SU-DHL-6 (cell line): ENCODE data around the gene PLXNC1.

Experiments
- H2AFZ ChIP-seq: fragments of 200-600 bp; sonication (generic); 2 replicates; pipeline ENCODE4 v1.6.1; 2014; ENCODE audit warnings: low read depth, mild to moderate bottlenecking, moderate library complexity, mixed read lengths, antibody characterized with exemption, low read length; ENCODE audit not compliant: severe bottlenecking
- H3F3A ChIP-seq: fragments of 200-600 bp; shearing (Covaris generic); 2 replicates; pipeline ENCODE4 v1.6.0; 2016; ENCODE audit warnings: antibody characterized with exemption, mild to moderate bottlenecking; ENCODE audit not compliant: insufficient read depth
- H3K27ac ChIP-seq: fragments of 200-600 bp; sonication (generic); 2 replicates; pipeline ENCODE4 v1.5.1; 2016; ENCODE audit warnings: low read depth, mild to moderate bottlenecking, low read length, moderate library complexity, mixed read lengths
- H3K27me3 ChIP-seq: fragments of 200-600 bp; sonication (generic), shearing (Covaris generic); 2 replicates; pipeline ENCODE4 v1.6.0; 2014; ENCODE audit warnings: mild to moderate bottlenecking, low read length
- H3K36me3 ChIP-seq: fragments of 200-600 bp; sonication (generic); 2 replicates; pipeline ENCODE4 v1.6.1; 2014; ENCODE audit warnings: mild to moderate bottlenecking, low read length, mixed read lengths
- H3K4me2 ChIP-seq: fragments of 300-600, 200-600 bp; shearing (Covaris generic), sonication (generic); 2 replicates; pipeline ENCODE4 v1.6.0; 2014; ENCODE audit warnings: low read length, low read depth, mild to moderate bottlenecking; ENCODE audit not compliant: poor library complexity, severe bottlenecking
- H3K4me3 ChIP-seq: fragments of 200-600 bp; sonication (generic); 2 replicates; pipeline ENCODE4 v1.5.1; 2014; ENCODE audit warnings: antibody characterized with exemption, low read length, mild to moderate bottlenecking, mixed read lengths; ENCODE audit not compliant: insufficient read depth, poor library complexity, severe bottlenecking
- H3K79me2 ChIP-seq: fragments of 200-600 bp; sonication (generic); 2 replicates; pipeline ENCODE4 v1.6.1; 2014; ENCODE audit warnings: mild to moderate bottlenecking, low read length, moderate library complexity; ENCODE audit not compliant: insufficient read depth
- H3K9ac ChIP-seq: fragments of 200-600 bp; sonication (generic); 2 replicates; pipeline ENCODE4 v1.7.0; 2014; ENCODE audit warnings: mild to moderate bottlenecking, low read length
- H3K9me2 ChIP-seq: fragments of 200-600 bp; sonication (generic); replicated peaks from 2 replicates; pipeline ENCODE4 v1.6.1; 2014; ENCODE audit warnings: low read length; ENCODE audit not compliant: insufficient read depth
- H3K9me3 ChIP-seq: fragments of 200-600 bp; sonication (generic); 2 replicates; pipeline ENCODE4 v1.6.1; 2014; ENCODE audit warnings: low read length, mixed read lengths; ENCODE audit not compliant: insufficient read depth
- H4K20me1 ChIP-seq: fragments of 200-600 bp; sonication (generic); 2 replicates; pipeline ENCODE4 v1.6.1; 2014; ENCODE audit warnings: low read depth, mild to moderate bottlenecking, antibody characterized with exemption, low read length, moderate library complexity, mixed read lengths
- CTCF ChIP-seq: fragments of 200-600 bp; sonication (generic); IDR thresholded peaks from one replicate; pipeline ENCODE4 v1.5.1; 2017; ENCODE audit warnings: antibody characterized with exemption, mild to moderate bottlenecking, low read length, moderate library complexity; ENCODE audit not compliant: insufficient read depth, poor library complexity, severe bottlenecking
- EZH2phosphoT487 ChIP-seq: fragments of 200-600 bp; sonication (generic), shearing (Covaris generic); conservative IDR thresholded peaks from 2 replicates; pipeline ENCODE4 v1.6.1; 2018; ENCODE audit warnings: mild to moderate bottlenecking, antibody characterized with exemption, low read length, moderate library complexity, mixed read lengths

The PLXNC1 gene

GRCh38 chr12:94255428-94255827, 107.1 kb downstream of the PLXNC1 start:
- Histone ChIP-seq H3K9me3 (no peaks in the 10 kb centered on the region), H3K27ac (no peak overlapping the region), H2AFZ (no peak overlapping the region), H3K9me2 (no peaks in the 10 kb centered on the region), H3K9ac (no peak overlapping the region), H3K79me2 (no peaks in the 10 kb centered on the region), H3K4me2 (no peak overlapping the region), H3K27me3 (no peaks in the 10 kb centered on the region), H3K4me3 (no peak overlapping the region), H3F3A (peaks cover 17% of the 10 kb centered on the region), H3K36me3 (no peaks in the 10 kb centered on the region), H4K20me1 (no peaks in the 10 kb centered on the region)
- no peak for TF ChIP-seq EZH2phosphoT487
- TF ChIP-seq CTCF, result no peak

GRCh38 chr12:94258593-94258992, 110.2 kb downstream of the PLXNC1 start:
- Histone ChIP-seq H3K27ac (peak overlapping the region; percentile 64), H3K27me3 (no peaks in the 10 kb centered on the region), H3K9ac (no peak overlapping the region), H3F3A (peaks cover 17% of the 10 kb centered on the region), H3K4me2 (peak overlapping the region; percentile 71), H3K9me2 (no peaks in the 10 kb centered on the region), H3K36me3 (no peaks in the 10 kb centered on the region), H4K20me1 (no peaks in the 10 kb centered on the region), H3K4me3 (no peak overlapping the region), H3K79me2 (no peaks in the 10 kb centered on the region), H2AFZ (peak overlapping the region; percentile 90), H3K9me3 (no peaks in the 10 kb centered on the region)
- no peak for TF ChIP-seq EZH2phosphoT487
- no peak for TF ChIP-seq CTCF

- no peak overlapping the region for H3K4me2 ChIP-seq
- H3K27ac ChIP-seq, result no peak overlapping the region
- H3K36me3 ChIP-seq, result no peaks in the 10 kb centered on the region
- H2AFZ ChIP-seq, result no peak overlapping the region
- H3K9me3 ChIP-seq, result no peaks in the 10 kb centered on the region
- H3K9me2 ChIP-seq, result no peaks in the 10 kb centered on the region
- no peak for TF ChIP-seq CTCF
- no peak for TF ChIP-seq EZH2phosphoT487
- H3K9ac ChIP-seq, result no peak overlapping the region
- no peaks in the 10 kb centered on the region for H4K20me1 ChIP-seq
- no peaks in the 10 kb centered on the region for H3K79me2 ChIP-seq
- no peaks in the 10 kb centered on the region for H3K27me3 ChIP-seq
- peaks cover 17% of the 10 kb centered on the region for H3F3A ChIP-seq
- H3K4me3 ChIP-seq, result no peak overlapping the region
Observed at GRCh38 chr12:94260017-94260416, 111.6 kb downstream of the PLXNC1 start.
